OCI-LY3 (cell line): ENCODE data around the gene GTPBP3.

Experiments
- CTCF ChIP-seq: fragments of 200-600, 300-600 bp; sonication (generic); IDR thresholded peaks from 2 replicates; pipeline ENCODE4 v1.5.1; 2014; ENCODE audit warnings: antibody characterized with exemption, low read length, low read depth
- EZH2phosphoT487 ChIP-seq: fragments of 200-600 bp; shearing (Covaris generic); IDR thresholded peaks from 2 replicates; pipeline ENCODE4 v1.6.1; 2018; ENCODE audit warnings: antibody characterized with exemption, mixed run types, low read depth

- no peak for TF ChIP-seq CTCF
- TF ChIP-seq EZH2phosphoT487 = no peak
Measured at GRCh38 chr19:17370026-17370587, 32.8 kb downstream of the GTPBP3 start.
